Activated CD8-positive, alpha-beta memory T cell treated with anti-CD3 and anti-CD28 coated beads for 36 hours (primary cell): ENCODE results near the gene B3GALT4. TPM values are rescaled to one million over a fixed set of nuclear protein-coding genes. Genes with fewer than 3 reads are reported as not detected.
"Not testable (repeated sequence)": the region's sequence is repeated elsewhere in the genome, so short reads cannot be mapped to it uniquely, and the experiment has no call there.

ENCODE experiments used
- CTCF ChIA-PET: fragments of 350-600 bp; sonication (Branson Sonifier 250); formaldehyde crosslinking; loops from one replicate; lab custom pipeline; 2021; ENCODE audit warnings: antibody characterized with exemption; lab: Charles Lee
- POLR2A ChIA-PET: fragments of 350-600 bp; sonication (Branson Sonifier 250); formaldehyde crosslinking; loops from one replicate; lab custom pipeline; 2021; ENCODE audit warnings: antibody characterized with exemption; lab: Charles Lee
- total RNA-seq, 2 experiments: library from RNA; stranded (reverse); gene quantifications; one replicate each; pipeline ENCODE4 v1.2.3, GENCODE V29; 2021

B3GALT4 gene
- total RNA-seq, 2 experiments from 2014 or later: 2.6 to 3.2 TPM

DNA sequence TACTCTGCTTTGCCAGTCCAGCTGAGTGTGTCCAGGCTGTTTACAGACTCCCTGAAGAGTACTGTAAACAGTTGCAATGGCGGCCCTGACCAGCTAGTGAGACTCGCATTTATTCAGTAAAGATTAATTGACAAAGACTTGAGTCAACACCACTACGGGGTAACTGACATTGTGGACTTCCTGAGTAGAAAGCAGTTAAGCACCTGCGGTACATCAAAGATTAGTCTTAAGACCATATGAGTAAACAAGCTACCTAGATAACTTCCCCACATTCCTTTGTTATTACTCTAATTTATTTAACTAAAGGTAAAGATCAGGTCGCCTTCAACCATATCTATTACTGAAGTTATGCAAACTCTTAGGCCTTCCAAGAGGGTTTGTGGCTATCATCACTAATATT is 17.9 kb upstream of the B3GALT4 start:
- POLR2A ChIA-PET: interaction anchor here (0.7 to 0.8 kb wide), 2 partner anchors 9 to 59 kb away, joined by 3 to 7 read pairs; no protein-coding TSS in a partner anchor
- CTCF ChIA-PET: no interaction called here

DNA sequence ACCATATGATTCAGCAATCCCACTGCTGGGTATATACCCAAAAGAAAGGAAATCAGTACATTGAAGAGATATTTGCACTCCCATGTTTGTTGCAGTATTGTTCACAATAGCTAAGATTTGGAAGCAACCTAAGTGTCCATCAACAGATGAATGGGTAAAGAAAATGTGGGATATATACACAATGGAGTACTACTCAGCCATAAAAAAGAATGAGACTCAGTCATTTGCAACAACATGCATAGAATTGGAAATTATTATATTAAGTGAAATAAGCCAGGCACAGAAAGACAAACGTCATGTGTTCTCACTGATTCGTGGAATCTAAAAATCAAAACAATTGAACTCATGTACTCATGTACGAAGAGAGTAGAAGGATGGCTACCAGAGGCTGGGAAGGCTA is 14.4 kb upstream of the B3GALT4 start:
- CTCF ChIA-PET: not testable (repeated sequence)
- POLR2A ChIA-PET: interaction anchor here (0.6 to 1.4 kb wide), 2 partner anchors 15 to 27 kb away, joined by 3 read pairs; partner anchors contain the start of genes B3GALT4 and PFDN6

DNA sequence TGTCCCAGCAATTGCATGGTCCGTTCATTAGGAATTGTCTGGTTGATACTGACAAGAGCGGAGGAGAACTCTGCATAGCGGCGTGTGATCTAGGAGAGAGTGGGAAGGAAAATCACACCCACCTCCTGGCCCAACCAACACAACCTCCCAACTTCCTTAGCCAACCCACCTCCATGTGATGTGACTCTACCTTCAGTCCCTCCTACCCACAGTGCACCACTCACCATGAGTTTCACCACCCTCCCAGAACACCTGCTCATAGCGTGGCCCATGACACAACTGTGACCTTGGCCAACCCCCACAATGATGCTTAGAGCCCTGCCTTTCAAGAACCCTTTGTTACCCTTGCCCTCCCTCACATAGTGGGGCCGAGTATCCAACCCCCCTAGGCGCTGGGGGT is 12.9 kb upstream of the B3GALT4 start:
- POLR2A ChIA-PET: interaction anchor here (0.6 kb wide), 1 partner anchor 37 kb away, joined by 3 read pairs; no protein-coding TSS in a partner anchor
- CTCF ChIA-PET: interaction anchor here (0.8 kb wide), 1 partner anchor 9 kb away, joined by 3 read pairs; no protein-coding TSS in a partner anchor

DNA sequence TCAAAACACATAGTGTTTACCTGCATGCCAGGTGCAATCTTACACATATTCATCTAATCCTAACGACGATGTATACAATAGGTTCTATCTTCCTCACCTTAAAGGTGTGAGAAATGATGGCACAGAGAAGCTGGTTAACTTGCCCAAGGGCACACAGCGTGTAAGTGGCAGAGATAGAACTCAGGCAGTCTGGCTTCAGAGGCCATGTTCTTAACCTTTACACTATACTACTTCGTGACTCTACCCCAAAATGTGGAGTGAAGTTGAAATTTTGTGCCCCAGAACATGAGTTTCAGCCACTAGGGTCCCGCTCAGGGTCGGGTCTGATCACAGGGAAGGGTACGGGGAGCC is 5.8 kb upstream of the B3GALT4 start:
- POLR2A ChIA-PET: interaction anchor here (0.8 to 2.6 kb wide), 10 partner anchors 9 to 309 kb away, joined by 3 to 33 read pairs (median 6); partner anchors contain the start of genes BAK1, PFDN6, RGL2 and WDR46
- CTCF ChIA-PET: interaction anchor here (0.7 to 2.0 kb wide), 4 partner anchors 19 to 66 kb away, joined by 4 to 7 read pairs (median 4); partner anchors contain the start of genes HSD17B8 and PFDN6

DNA sequence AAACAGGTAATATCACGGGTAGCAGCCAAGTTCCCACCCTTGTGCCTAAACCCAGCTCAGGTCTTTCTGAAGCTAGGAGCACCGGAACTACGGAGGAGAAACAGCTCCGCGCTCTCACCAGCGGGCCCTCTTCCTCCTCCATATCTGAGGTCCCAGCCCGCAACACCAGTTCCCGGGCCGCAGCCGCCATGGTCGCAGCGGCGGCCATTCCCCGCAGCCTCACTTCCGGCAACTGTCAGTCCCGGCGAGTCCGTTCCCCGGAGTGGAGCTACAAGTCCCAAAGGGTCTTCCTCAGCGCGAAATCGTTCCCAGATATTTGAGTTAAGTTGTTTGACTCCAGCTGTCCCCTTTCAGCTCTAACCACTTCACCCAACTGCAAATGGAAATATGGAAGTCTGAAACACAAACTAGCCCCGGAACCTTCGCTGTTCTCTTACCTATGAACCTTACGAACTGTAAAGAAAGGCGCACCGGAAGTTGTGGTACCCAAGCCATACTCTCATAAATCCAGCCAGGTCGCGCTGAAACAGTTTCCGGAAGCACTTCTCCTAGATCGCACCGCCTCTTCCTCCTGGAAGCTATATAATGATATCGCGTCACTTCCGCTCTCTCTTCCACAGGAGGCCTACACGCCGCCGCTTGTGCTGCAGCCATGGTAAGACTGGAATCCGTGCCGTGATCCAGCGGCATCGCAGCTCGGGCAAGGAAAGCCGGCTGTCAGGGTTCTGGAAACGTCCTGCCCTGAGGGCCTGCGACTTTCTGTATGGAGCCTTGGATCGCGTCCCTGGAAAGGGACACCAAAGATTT is 5.3 kb upstream of the B3GALT4 start, which contains the start of the genes RPS18 and VPS52:
RPS18 (plus strand) TSS at position 608 of the 807 bp plus-strand sequence; CDS start at position 653, 45 bp downstream.
VPS52 (minus strand) TSS at position 409 of the 807 bp plus-strand sequence; CDS start at position 208, 201 bp downstream.
- ChIA-PET CTCF (interaction anchor here (0.6 to 2.0 kb wide), 6 partner anchors 18 to 381 kb away, joined by 3 to 7 read pairs (median 4); partner anchors contain the start of genes HSD17B8 and PFDN6), POLR2A (interaction anchor here (0.5 to 2.6 kb wide), 15 partner anchors 8 to 1074 kb away, joined by 3 to 33 read pairs (median 6); partner anchors contain the start of genes BAK1, PFDN6, RGL2 and RING1)

DNA sequence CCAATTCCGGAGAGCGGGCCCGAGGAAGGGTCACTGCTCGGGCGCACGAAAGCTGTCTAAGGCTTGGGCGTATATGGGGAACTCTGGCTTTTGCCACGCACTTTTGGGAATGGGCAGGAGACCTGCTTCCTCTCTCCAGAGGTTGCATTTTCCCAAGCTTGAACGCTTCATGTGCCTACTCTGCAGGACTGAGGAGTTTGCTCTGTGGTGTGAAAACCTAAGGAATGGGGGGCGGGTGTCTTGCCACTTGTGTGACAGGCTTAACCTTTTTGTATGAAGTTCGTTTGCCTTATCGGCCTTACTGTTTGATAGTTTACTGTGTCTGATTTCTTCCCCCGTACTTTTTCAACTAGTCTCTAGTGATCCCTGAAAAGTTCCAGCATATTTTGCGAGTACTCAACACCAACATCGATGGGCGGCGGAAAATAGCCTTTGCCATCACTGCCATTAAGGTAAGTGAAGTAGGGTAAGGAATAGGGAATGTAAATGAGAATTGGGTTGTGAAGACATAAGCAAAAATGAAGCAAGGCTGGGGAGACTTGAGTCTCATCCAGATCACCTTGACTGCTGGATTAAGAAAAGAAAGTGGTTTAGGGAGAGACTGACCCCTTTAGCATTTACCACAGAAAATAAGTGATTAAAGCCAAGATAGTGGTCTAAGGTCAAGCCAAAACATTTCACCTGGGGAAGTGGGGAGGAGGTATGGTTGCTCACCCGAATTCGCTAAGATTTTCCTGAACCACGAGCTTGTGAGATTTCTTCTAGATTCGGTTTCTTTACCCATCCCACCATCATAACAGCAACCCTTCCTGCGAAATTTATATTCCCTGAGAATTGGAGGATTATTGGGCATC is 4.4 kb upstream of the B3GALT4 start:
- ChIA-PET CTCF (interaction anchor here (0.6 to 2.0 kb wide), 3 partner anchors 17 to 380 kb away, joined by 3 to 7 read pairs (median 4); partner anchors contain the start of gene PFDN6), POLR2A (interaction anchor here (0.6 to 2.6 kb wide), 10 partner anchors 8 to 301 kb away, joined by 3 to 33 read pairs (median 8); partner anchors contain the start of genes PFDN6, RGL2, RING1 and WDR46)

DNA sequence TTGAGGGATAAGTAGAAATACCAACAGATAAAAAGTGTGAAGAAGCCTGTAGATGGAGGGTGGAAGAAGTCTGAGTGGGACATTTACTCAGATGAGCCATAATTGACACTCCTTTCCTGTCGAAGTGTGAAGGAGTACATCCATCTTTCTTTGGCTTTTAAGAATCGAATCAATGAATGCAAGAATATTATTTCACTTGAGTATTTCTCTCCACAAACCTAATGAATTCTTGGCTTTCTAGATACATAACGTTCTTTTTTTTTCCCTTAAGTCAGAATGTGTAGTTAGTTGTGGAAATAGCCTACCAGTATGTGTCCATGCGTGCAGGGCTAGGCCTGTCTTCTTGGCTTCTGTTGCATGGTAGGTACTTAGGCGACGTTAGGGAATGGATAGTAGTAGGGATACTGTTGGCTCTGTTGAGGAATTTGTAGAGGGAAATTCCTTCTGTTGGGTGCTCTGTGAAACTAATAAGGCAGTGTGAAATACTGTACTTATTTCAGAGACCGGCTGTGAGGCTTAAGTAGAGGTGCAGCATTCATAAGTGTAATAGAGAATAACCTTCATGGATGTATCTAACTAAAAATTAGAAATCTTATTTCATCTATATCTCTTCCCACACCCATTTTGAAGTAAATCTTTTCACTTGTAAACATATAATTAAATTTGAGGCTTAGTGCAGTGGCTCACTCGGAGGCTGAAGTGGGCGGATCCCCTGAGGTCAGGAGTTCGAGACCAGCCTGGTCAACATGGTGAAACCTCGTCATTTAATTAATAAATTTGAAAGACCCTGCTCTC is 3.6 kb upstream of the B3GALT4 start:
- CTCF ChIA-PET: no interaction called here

DNA sequence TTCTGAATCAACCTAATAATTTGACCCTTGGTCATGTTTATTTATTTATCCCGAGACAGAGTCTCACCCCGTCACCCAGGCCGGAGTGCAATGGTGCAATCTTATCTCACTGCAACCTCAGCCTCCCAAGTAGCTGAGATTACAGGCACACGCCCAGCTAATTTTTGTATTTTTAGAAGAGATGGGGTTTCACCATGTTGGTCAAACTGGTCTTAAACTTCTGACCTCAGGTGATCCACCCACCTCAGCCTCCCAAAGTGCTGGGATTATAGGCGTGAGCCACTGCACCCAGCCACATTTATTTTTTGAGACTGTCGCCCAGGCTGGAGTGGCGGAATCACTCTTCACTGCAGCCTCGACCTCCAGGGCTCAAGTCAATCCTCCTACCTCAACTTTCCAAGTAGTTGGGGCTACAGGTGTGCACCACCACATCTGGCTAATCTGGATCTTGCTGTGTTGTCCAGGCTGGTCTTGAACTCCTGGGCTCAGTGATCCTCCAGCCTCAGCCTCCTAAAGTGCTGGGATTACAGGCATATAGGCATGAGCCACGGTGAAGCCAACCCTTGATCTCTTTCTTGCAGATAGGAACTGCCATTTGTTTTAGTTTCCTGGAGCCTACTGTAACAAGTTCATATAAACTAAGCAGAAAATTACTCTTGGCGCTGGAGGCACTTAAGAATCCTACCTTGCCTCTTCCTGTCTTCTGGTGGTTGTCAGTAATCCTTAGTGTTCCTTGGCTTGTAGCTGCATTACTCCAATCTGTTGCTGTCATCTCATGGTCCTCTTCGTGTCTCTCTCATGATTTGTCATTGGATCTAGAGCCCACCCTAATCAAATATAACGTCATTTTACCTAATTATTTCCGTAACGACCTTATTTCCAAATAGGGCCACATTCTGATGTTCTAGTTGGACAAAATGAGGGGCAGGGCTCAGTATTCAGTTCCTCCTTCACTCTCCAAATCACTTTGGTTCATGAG is 2.7 kb upstream of the B3GALT4 start:
- CTCF ChIA-PET: no interaction called here
- POLR2A ChIA-PET: no interaction called here

More for the DNA sequence above, 3.6 kb upstream of the B3GALT4 start:
- POLR2A ChIA-PET: interaction anchor here (2.0 kb wide), 1 partner anchor 65 kb away, joined by 6 read pairs; the partner anchor contains the start of gene RING1

DNA sequence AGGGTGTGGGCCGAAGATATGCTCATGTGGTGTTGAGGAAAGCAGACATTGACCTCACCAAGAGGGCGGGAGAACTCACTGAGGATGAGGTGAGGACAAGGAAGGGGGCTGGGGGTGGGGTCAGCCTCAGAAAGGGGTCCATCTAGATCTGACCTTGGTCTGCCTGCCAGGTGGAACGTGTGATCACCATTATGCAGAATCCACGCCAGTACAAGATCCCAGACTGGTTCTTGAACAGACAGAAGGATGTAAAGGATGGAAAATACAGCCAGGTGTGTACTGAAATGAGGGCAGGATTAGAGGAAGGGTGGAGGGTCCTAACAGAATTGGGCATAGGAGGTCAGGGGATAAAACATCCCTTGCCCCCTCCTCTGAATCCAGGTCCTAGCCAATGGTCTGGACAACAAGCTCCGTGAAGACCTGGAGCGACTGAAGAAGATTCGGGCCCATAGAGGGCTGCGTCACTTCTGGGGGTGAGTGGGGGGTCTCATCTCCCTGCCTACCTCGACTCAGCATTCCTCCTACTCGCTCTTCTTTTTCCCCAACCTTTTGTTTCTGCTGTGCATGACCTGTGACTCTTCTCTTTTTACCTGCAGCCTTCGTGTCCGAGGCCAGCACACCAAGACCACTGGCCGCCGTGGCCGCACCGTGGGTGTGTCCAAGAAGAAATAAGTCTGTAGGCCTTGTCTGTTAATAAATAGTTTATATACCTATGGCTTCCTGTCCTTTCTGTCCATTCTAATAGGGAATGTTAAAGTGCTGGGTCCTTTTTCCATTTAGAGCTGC is 935 bp upstream of the B3GALT4 start:
- ChIA-PET CTCF (interaction anchor here (1.2 to 4.1 kb wide), 7 partner anchors 11 to 71 kb away, joined by 4 to 30 read pairs (median 5); partner anchors contain the start of genes HSD17B8, PFDN6, TAPBP and WDR46), POLR2A (interaction anchor here (1.1 to 3.7 kb wide), 2 partner anchors 13 to 28 kb away, joined by 3 to 38 read pairs; partner anchors contain the start of genes PFDN6 and WDR46)

DNA sequence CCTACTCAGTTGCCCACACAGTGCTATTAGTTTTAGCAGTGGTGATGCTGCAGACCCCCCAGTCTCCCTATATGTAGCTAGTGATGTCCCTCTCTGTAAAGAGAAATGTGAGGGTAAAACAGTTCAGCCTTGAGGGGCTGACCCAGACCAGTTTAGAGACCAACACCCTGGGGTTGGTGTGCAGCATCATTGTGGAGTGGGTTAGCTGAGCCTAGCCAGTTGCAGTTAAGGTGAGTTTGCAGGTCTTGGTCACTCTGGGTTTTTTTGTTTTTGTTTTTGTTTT is 401 bp upstream of the B3GALT4 start:
- POLR2A ChIA-PET: interaction anchor here (1.0 to 3.7 kb wide), 4 partner anchors 12 to 41 kb away, joined by 3 to 38 read pairs (median 6); partner anchors contain the start of genes PFDN6, WDR46 and ZBTB22
- CTCF ChIA-PET: interaction anchor here (0.6 to 4.1 kb wide), 11 partner anchors 10 to 1541 kb away, joined by 3 to 30 read pairs (median 5); partner anchors contain the start of genes HSD17B8, PFDN6, TAPBP and WDR46

DNA sequence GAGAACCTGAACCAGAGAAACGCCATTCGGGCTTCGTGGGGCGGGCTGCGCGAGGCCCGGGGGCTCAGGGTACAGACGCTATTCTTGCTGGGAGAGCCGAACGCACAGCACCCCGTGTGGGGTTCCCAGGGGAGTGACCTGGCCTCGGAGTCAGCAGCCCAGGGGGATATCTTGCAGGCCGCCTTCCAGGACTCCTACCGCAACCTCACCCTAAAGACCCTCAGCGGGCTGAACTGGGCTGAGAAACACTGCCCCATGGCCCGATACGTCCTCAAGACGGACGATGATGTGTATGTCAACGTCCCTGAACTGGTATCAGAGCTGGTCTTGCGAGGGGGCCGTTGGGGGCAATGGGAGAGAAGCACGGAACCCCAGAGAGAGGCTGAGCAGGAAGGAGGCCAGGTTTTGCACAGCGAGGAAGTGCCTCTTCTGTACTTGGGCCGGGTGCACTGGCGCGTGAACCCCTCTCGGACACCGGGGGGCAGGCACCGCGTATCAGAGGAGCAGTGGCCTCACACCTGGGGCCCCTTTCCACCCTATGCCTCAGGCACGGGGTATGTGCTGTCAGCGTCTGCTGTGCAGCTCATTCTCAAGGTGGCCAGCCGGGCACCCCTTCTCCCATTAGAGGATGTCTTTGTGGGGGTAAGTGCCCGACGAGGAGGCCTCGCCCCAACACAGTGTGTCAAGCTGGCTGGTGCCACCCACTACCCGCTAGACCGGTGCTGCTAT is 904 bp downstream of the B3GALT4 start:
- ChIA-PET POLR2A (interaction anchor here (0.6 to 3.7 kb wide), 15 partner anchors 11 to 306 kb away, joined by 3 to 38 read pairs (median 5); partner anchors contain the start of genes PFDN6, RGL2, WDR46 and ZBTB22), CTCF (interaction anchor here (0.9 to 4.1 kb wide), 15 partner anchors 9 to 188 kb away, joined by 3 to 30 read pairs (median 4); partner anchors contain the start of genes PFDN6, TAPBP and WDR46)

DNA sequence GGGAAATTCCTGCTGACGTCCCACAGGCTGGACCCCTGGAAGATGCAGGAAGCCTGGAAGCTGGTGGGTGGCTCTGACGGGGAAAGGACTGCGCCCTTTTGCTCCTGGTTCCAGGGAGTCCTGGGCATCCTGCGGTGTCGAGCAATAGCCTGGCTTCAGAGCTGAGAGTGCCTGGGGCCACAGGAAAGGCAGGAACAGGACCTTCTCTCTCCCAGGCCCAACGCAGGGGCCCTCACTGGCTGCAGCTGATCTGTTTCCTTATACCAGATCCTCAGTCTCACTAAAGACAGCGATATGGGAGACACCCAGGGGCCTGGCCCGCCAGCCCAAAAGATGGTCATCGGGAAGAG is 1.4 kb downstream of the B3GALT4 start:
- POLR2A ChIA-PET: interaction anchor here (0.6 to 3.7 kb wide), 4 partner anchors 10 to 30 kb away, joined by 3 to 38 read pairs (median 8); partner anchors contain the start of genes PFDN6 and WDR46
- CTCF ChIA-PET: interaction anchor here (1.1 to 4.1 kb wide), 6 partner anchors 9 to 123 kb away, joined by 3 to 30 read pairs (median 4); partner anchors contain the start of genes PFDN6 and WDR46

DNA sequence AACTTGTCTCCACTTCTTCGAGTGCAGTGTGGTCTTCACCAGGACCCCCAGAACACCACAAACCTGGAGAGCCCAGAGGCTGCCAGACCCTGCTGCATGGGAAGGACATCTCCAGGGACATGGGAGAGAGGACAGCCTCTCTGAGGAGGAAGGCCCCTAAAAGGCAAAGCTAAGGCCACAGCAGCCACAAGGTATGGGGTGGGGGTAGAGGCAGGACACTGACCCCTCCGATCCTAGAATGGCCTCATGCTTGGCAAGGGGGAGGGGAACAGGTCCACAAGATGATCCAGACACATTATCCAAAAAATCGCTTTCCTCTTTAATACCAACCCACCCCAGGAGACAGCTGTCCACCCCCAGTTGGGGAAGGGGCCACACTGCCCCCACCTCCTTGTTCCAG is 1.9 kb downstream of the B3GALT4 start:
- POLR2A ChIA-PET: interaction anchor here (0.6 to 3.7 kb wide), 3 partner anchors 10 to 29 kb away, joined by 3 to 38 read pairs (median 11); partner anchors contain the start of genes PFDN6 and WDR46
- CTCF ChIA-PET: interaction anchor here (1.1 to 4.1 kb wide), 4 partner anchors 8 to 123 kb away, joined by 3 to 30 read pairs (median 6); partner anchors contain the start of genes PFDN6 and WDR46

DNA sequence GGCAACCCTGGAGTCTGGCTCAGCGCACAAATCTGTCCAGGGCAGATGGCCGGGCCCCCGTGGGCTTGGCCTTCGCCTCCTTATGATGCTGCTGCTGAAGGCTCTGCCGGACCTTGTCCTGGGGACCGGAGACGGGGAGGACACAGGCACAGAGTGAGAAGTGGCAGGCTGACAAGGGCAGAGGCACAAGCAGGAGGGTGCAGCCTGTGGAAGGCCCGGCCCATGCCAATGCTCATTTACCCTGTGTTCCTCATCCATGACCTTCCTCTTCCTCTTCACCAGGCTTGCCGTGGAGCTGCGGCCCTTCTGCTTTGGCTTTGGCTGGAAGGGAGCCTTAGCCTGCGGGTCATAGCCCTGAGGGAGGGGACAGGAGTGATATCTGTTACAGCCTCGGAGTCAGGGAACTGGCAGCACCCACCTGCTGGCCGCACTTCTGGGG is 2.4 kb downstream of the B3GALT4 start:
- ChIA-PET POLR2A (interaction anchor here (1.4 to 3.7 kb wide), 2 partner anchors 9 to 29 kb away, joined by 3 to 38 read pairs; partner anchors contain the start of genes PFDN6 and WDR46), CTCF (interaction anchor here (0.6 to 4.1 kb wide), 3 partner anchors 10 to 20 kb away, joined by 3 to 30 read pairs (median 5); partner anchors contain the start of genes PFDN6 and WDR46)
